ENCODE measurements around the gene ZFP62. TPM values are rescaled to one million over a fixed set of nuclear protein-coding genes. Genes with fewer than 3 reads are reported as not detected.
"Not testable (repeated sequence)": the region's sequence is repeated elsewhere in the genome, so short reads cannot be mapped to it uniquely, and the experiment has no call there.

The ZFP62 gene
- 10 to 100 TPM; 56.2 to 70.2 (median 64.1) TPM for polyA plus RNA-seq (ENCODE audit: insufficient read length in 4 of 4)

DNA sequence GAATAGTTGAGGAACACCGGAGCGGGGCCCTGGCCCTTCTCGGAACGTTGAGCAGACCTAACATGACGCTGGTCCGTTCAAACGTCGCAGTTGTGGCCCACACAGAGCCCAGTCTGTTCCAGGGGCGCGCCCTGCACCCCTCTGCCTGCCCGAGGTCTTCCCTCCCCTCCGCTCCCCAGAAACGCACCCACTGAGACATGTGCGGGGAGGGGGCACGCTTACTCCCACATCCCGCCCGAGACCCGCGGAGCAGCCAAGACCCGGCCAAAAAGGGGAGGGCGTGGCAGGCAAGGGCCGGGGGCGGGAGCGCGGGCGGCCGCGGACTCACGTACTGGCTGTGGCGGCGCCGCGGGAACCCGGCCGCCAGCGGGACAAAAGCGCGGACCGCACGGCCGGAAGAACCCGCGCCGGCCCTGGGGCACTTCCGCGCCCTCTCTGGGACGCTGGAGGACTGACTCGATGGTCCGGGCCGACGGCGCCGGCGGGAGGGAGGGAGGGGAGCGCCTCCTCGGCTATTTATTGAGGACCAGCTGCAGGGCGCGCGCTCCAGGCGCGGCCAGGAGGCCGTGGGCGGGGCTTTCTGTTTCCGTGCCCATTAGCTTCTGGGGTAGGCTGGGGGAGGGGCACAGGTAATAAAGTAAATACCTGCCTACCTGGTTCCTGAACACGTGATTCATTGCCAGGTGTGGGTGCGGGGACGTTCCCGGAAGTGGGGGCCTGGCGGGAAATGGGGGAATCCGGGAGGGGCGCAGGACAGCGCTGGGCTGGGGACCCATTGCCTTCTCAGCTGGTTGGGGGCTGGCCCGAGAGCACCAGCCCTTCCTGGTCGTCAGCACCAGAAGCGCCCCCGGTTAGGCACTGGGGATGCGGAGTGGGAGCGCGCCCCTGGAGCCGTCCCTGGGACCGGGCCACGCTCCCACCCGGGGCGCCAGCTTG is at the start of gene ZFP62:
Gene ZFP62, minus strand, starts transcription at position 390 of the 936 bp plus-strand sequence. Its CDS starts 57 bp downstream, at position 333.
- peak; percentile 82 to 88 (median 84) for DNase-seq (ENCODE audit: low read depth in 4 of 4, low spot score in 3 of 4)

DNA sequence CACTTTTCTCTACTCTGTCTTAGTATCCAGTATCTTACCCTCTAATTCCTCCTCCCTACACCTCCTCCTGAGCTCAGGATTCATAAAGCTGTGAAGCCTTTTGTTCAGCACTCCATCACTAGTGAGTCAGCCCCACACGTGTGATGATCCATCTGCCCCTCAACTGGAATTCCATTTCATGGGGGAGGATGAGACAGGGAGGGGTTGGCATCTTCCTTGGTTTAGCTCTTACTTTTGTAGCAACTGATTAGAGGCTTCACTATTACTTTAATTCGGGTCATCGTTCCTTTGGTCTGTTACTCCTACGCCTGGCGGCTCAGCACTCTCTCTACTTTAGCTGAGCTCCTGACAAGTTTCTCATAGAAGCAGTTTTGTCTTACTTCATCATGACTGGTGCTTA is 49.7 kb upstream of the ZFP62 start:
- DNase-seq (ENCODE audit: low read depth in 4 of 4, low spot score in 3 of 4), result peak in 1 of 4 donors; percentile 29

DNA sequence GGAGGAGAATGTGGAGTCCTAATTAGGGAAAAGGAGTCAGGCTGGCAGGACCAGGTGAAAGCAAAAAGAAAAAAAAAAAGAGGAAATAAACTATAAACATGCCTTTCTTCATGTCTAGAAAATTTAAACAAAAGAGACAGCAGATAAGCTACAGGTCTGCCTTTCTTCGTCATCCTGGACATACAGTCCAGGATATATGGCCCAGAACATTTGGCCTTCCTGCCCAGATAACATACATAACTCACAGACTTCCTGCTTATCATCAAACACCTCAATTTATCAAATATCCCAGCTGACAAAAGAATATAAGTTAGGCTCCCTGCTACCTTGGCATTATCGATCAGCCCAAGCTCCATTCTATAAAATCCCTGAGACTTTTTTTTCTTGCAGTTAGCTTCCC is 49.1 kb upstream of the ZFP62 start:
- DNase-seq (ENCODE audit: low read depth in 4 of 4, low spot score in 3 of 4), result no peak

DNA sequence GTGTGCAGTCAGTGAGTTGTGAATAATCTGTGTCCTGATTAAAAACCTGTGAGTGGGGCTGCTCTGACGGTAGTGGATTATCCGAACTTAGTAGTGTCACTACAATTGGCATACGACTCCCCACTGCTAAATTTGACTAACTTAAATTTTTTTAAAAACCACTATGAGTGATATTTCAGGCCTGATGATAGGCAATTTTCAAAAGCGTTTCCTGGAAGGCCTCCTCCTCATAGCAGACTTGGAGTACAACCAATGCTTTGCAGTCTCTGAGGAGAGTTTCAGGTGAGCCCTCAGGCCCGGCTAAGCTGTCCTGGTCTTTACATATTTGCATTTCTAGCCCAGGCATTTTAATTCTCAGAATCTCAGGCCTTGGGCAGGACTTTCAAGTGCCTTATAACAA is 48.7 kb upstream of the ZFP62 start:
- DNase-seq (ENCODE audit: low read depth in 4 of 4, low spot score in 3 of 4), result no peak

DNA sequence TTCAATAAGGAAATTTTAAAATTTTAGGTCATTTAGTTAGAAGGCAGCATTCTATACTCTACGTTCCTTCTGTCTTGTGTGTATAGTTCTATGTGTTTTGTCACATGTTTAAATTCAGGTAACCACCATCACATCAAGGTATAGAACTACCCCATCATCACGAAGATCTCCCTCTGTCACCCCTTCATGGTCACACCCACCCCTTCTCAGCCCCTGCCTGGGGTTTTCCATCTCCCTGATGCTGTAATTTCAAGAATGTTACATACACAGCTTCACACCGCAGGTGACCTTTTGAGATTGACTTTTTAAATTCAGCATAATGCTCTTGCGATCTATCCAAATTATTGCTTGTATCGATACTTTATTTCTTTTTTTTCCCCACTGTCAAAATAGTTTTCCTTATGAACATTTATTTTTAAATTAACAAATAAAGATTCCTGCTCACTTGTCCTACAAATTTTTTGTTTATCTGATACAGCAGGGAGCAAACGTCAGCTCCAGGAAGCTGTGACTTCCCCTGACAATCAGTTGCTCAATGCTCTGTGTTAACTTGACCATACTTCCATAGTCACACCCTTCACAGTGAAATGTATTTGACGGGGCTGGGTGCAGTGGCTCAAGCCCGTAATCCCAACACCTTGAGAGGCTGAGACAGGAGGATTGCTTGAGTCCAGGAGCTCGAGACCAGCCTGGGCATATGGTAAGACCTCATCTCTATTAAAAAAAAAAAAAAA is 48.1 kb upstream of the ZFP62 start:
- no peak for DNase-seq (ENCODE audit: low read depth in 4 of 4, low spot score in 3 of 4)

DNA sequence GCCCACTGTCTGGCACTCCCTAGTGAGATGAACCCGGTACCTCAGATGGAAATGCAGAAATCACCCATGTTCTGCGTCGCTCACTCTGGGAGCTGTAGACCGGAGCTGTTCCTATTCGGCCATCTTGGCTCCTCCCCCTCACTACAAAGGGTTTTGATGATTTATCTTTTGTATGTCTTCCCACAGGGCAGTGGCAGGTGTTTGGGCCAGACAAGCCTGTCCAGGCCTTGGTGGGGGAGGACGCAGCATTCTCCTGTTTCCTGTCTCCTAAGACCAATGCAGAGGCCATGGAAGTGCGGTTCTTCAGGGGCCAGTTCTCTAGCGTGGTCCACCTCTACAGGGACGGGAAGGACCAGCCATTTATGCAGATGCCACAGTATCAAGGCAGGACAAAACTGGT is 47.3 kb upstream of the ZFP62 start:
- no peak for DNase-seq (ENCODE audit: low read depth in 4 of 4, low spot score in 3 of 4)

DNA sequence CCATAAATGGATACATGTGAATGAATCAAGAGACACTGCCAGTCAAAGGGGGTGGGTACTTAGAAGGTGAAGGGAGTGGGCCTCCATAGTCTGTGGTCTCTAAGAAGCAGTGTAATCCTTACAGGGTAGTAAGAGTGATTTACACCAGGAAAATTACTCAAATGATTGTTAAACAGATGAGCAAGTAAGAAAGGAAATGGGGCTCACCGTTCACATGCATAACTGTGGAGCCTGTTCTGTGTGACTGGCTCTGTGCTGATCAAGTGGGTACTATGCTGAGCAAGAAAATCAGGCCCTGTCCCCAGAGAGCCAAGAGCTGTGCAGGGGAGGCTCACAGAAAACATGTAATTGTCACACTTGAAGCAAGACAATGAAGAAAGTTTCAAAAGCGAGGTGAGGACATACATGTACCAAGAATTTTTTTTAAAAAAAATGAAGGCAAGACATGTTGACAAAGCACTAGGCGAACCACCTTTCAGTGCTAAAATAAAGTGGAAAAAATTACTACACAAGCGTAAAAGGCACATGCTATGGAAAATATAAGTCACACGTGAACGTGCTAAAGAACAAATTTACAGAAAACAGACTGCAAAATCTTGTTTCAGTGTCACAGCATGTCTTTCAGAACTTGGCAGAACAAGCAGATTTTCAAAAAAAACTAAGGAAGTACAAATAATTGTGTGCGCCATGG is 40.4 kb upstream of the ZFP62 start:
- no peak for DNase-seq (ENCODE audit: low read depth in 4 of 4, low spot score in 3 of 4)

DNA sequence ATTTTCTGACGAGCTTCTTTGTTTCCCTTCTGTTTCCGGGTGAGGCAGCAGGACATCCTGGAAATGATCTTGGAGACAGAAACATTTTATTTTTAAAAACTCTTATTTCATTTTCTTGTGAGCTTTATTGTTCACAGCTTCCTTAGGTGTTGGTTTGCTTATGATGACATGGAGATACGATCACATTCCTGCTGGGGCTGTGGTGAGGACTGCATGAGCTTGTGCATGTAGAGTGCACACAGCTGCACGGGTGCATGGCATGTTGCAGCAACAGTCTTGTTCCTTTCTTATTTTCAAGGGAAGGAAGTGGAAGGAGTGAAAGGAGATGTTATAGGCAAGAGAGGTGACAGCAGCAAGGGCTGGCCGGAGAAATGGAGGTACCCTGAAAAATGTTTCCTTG is 39.1 kb upstream of the ZFP62 start:
- DNase-seq (ENCODE audit: low read depth in 4 of 4, low spot score in 3 of 4), result no peak

DNA sequence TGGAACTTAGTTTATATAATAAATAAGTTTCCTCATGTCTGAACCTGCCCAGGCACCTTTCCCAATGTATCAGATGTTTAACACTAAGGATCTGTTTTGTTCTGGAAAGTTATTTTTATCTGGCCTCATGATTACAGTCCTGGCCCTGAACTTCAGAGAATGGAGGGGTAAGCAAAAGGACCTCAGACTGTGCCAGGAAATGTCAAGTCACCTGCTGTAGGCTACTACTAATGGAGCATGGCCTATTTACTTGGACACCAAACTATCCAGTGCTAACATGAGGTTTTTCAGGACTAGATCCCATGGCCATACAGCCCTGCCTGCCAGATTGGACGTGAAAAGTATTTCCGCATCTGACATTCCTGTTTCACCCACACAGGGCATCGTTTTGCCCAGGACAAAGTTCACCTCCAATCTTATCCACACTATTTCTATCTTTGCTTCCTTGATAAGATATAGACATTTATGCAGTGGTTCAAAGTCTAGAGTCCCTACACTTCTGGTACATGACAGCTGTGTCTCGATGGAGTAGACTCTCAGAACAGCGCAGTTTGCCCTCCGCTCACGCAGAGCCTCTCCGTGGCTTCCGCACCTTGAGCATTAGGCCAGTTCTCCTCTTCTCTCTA is 37.7 kb upstream of the ZFP62 start, which contains the start of gene BTNL8:
Gene BTNL8, plus strand, starts transcription at position 539 of the 626 bp plus-strand sequence. CDS start 152 bp downstream, outside the sequence.
- no peak for DNase-seq (ENCODE audit: low read depth in 4 of 4, low spot score in 3 of 4)

DNA sequence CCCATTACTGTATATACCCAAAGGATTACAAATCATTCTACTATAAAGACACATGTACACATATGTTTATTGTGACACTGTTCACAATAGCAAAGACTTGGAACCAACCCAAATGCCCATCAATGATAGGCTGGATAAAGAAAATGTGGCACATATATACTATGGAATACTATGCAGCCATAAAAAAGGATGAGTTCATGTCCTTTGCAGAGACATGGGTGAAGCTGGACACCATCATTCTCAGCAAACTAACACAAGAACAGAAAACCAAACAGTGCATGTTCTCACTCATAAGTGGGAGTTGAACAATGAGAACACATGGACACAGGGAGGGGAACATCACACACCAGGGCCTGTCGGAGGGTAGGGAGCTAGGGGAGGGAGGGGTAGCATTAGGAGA is 34.3 kb upstream of the ZFP62 start:
- DNase-seq (ENCODE audit: low read depth in 4 of 4, low spot score in 3 of 4), result not testable (repeated sequence)

DNA sequence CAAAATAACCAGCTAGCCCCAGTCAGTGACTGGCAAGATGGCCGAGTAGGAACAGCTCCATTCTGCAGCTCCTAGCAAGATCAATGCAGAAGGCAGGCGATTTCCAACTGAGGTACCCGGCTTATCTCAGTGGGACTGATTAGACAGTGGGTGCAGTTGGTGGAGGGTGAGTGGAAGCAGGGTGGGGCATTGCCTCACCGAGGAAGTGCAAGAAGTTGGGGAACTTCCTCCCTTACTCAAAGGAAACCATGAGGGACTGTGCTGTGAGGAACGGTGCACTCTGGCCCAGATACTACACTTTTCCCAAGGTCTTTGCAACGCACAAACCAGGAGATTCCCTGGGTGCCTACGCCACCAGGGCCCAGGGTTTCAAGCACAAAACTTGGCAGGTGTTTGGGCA is 28.3 kb upstream of the ZFP62 start:
- no peak for DNase-seq (ENCODE audit: low read depth in 4 of 4, low spot score in 3 of 4)

DNA sequence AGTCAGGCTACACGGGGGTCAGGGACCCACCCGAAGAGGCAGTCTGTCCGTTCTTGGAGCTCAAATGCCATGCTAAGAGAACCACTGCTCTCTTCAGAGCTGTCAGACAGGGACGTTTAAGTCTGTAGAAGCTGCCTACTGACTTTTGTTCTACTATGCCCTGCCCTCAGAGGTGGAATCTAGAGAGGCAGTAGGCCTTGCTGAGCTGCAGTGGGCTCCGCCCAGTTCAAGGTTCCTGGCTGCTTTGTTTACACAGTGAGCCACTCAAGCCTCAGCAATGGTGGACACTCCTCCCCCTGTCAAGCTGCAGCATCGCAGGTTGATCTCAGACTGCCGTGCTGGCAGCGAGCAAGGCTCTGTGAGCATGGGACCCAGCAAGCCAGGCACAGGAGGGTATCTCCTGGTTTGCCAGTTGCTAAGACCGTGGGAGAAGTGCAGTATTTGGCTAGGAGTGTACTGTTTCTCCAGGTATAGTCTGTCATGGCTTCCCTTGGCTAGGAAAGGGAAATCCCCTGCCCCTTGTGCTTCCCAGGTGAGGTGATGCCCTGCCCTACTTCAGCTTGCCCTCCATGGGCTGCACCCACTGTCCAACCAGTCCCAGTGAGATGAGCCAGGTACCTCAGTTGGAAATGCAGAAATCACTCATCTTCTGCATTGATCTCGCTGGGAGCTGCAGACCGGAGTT is 24.9 kb upstream of the ZFP62 start:
- DNase-seq (ENCODE audit: low read depth in 4 of 4, low spot score in 3 of 4), result not testable (repeated sequence)

DNA sequence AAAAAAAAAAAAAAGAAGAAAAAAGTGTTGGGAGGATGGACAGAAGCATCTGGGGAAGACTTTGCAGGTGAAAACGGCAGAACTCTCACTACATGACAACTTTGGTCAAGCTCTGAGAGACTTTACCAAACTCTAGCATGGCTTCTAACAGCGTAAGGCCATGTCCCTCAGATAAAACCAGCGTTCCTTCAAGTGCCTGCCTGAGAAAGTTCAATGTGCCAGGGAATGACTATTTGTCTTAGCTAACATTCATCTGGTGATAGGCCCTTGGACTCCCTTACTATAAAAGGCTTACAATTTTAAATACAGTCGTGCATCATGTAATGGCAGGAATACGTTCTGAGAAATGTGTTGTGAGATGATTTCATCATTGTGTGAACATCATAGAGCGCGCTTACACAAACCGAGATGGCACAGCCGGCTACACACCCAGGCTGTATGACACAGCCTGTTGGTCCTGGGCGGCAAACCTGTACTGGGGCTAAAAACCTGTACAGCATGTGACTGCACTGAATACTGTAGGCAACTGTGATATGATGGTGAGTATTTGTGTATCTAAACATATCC is 14.9 kb upstream of the ZFP62 start:
- DNase-seq (ENCODE audit: low read depth in 4 of 4, low spot score in 3 of 4), result no peak

DNA sequence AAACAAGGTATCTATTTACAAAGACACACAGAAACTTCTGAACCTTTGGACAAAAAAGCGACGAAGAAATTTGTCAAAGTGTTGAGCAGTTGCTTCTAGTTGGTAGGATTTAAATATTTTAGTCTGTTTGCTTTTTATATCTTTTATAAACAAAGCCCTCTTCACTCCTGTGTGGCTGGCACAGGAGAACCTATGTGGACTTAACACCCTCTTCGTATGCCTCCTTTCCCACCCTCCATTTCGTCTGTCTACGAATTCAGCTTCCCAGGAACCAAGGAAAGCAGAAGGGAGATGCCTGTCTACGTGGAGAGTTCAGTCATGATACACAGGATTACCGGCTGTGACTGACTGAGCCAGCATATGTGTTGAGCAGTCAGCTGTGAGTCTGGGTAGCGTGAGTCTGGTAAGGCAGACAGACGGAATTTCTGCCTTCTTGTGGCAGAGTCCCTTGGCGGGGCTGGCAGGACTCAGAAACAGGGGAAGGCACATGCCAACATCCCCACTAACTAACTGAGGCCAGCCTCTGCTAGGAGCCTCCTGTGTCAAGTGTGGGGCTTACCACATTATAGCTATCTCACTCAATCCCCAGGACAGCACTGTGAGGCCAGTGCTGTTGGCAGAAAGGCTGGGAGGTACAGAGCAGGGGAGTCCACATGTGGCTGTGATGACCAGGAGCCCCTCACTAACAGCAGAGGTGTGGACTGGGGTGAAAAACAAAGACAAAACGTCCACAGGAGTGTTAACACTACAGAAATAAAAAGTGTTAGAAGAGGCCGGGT is 13.9 kb upstream of the ZFP62 start:
- DNase-seq (ENCODE audit: low read depth in 4 of 4, low spot score in 3 of 4), result no peak

DNA sequence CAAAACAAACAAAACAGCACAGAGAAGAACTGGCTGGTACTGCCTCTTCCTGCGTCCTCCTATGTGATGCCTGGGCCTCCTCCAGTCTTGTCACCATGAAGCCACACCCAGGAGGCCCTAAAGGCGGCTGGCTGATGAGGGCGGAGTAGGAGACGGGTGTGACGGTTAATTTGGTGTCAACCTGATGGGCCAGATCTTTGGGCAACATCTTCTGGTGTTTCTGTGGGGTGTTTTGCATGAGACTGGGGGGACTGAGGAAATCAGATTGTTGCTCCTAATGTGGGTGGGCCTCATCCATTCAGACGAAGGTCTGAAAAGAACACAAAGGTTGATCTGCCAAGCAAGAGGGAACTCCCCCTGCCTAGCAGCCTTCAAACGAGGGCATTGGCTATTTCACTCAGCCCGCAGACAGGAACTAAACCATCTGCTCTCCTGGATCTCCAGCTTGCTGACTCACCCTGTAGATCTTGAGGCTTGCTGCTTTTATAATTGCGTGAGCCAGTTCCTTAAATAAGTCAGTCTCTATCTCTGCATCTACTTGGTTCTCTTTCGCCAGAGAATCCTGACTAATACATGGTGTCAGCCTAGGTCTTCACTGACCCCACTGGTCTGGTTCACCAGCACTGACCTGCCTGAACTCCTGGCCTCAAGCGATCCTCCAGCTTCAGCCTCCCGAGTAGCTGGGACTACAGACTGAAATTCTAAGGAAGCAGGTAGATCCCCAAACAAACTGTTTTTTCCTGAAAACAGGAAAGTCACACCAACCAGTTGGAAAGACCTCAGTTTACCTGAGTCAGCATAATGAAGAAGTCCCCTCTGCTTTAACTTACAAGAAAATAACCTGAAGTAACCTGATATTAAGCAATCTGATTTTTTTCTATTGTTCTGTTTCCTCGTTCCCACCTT is 12.8 kb upstream of the ZFP62 start:
- DNase-seq (ENCODE audit: low read depth in 4 of 4, low spot score in 3 of 4), result no peak

DNA sequence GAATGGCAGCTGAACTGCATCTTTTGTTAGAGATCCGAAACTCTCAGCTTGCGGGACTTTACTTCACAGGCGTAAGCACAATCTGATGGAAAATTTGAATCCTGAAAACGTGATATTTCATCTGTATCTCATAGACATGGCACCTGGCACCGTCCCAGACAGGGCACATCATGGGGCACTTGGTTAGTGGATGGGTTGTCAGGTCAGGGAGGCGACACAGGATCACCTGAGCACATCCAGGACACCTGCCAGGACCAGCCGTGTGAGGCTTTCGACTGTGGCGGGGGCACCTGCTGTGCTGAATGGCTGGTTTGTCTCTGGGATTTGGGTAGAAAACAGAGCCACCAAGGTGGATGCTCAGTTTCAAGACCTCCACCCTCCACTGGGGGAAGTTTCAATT is 11.3 kb upstream of the ZFP62 start:
- DNase-seq (ENCODE audit: low read depth in 4 of 4, low spot score in 3 of 4), result no peak

DNA sequence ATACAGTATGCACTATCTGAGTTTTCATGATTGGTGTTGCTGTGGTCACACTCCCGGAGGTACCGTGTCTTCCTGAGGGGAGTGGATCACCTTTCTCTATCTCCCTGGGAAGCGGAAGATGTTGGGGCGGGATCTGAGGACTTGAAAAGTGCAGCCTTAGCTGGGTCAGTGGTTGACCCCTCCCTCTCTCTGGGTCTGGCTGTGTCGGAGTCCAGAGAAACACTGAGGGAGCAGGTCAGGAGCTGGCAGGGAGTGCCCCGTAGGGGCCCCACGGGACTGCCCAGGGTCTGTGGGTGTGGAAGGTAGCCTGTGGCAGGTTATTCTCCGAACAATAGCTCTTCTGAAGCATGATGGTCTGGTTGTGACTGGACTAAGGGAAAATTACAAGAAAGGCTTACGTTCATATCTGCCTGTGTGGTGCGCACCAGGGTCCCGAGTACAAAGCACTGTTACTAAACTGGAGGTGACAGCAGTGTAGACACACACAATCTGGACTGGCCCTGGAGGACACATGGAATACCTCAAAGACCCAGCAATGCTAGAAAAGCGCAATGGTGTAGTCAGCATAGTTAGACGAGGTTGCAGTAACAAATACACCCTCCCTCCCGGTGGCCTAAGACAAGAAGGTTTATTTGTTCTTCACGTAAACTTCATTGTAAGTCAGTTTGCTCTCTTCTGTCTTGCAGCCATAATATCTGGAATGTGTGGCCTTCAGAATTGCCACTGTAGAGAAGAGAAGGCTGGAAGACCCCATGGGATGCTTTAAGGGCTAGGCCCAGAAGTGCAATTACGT is 9.4 kb upstream of the ZFP62 start:
- DNase-seq (ENCODE audit: low read depth in 4 of 4, low spot score in 3 of 4), result no peak

Data from right renal pelvis (tissue), 4 donors.